CD14-positive monocyte (primary cell): ENCODE results near the gene PSPN. TPM values are rescaled to one million over a fixed set of nuclear protein-coding genes. Genes with fewer than 3 reads are reported as not detected.

ENCODE experiments used
- DNase-seq, 3 donors: peaks; one replicate each; pipeline ENCODE4 v3.0.0-alpha.2; 2011 to 2022
- H2AFZ ChIP-seq: 2 replicates; pipeline ENCODE4 v1.6.0; 2012; ENCODE audit warnings: mild to moderate bottlenecking, low read depth, low read length, inconsistent platforms; ENCODE audit not compliant: insufficient read depth, poor library complexity, severe bottlenecking
- H3K27ac ChIP-seq, 2 donors: 1 replicate in 1 of 2; 2 replicates in 1 of 2; pipeline ENCODE4 v1.5.1; 2012 to 2013; ENCODE audit warnings: low read length in 2 of 2, control low read depth in 1 of 2, inconsistent platforms in 1 of 2, low read depth in 1 of 2, mild to moderate bottlenecking in 1 of 2
- H3K27me3 ChIP-seq, 2 donors: one replicate each; pipeline versions ENCODE4 v1.6.0 to v1.6.1; 2011 to 2013; ENCODE audit warnings: low read length in 2 of 2; ENCODE audit not compliant: control insufficient read depth in 2 of 2, insufficient read depth in 2 of 2
- H3K36me3 ChIP-seq, 2 donors: replicated peaks in 1 of 2; 1 replicate in 1 of 2; 2 replicates in 1 of 2; pipeline versions ENCODE4 v1.5.1 to v1.6.1; 2012 to 2013; ENCODE audit warnings: low read length in 2 of 2, control low read depth in 1 of 2, inconsistent platforms in 1 of 2, mild to moderate bottlenecking in 1 of 2; ENCODE audit not compliant: insufficient read depth in 2 of 2, control insufficient read depth in 1 of 2
- H3K4me1 ChIP-seq, 2 donors: 1 replicate in 1 of 2; 2 replicates in 1 of 2; pipeline versions ENCODE4 v1.5.1 to v1.6.1; 2012 to 2013; ENCODE audit warnings: low read length in 2 of 2, control low read depth in 1 of 2, inconsistent platforms in 1 of 2, mild to moderate bottlenecking in 1 of 2, moderate library complexity in 1 of 2; ENCODE audit not compliant: insufficient read depth in 2 of 2, control insufficient read depth in 1 of 2
- H3K4me2 ChIP-seq: replicated peaks from 2 replicates; pipeline ENCODE3; 2012; ENCODE audit warnings: low read length, moderate library complexity, mild to moderate bottlenecking; ENCODE audit not compliant: poor library complexity, severe bottlenecking; ENCODE audit errors: extremely low read depth
- H3K4me3 ChIP-seq, 3 experiments: fragments of 200-600 bp in 1 of 3; sonication (generic) in 1 of 3; replicated peaks in 1 of 3; 1 replicate in 2 of 3; 2 replicates in 1 of 3; pipeline ENCODE4 v1.5.1; 2011 to 2013; ENCODE audit warnings: low read length in 3 of 3, mild to moderate bottlenecking in 3 of 3, control low read depth in 2 of 3, low read depth in 2 of 3, inconsistent platforms in 1 of 3, moderate library complexity in 1 of 3
- H3K79me2 ChIP-seq: 2 replicates; pipeline ENCODE4 v1.6.0; 2012; ENCODE audit warnings: mild to moderate bottlenecking, control low read depth, inconsistent platforms, low read length, moderate library complexity; ENCODE audit not compliant: insufficient read depth
- H3K9ac ChIP-seq: 2 replicates; pipeline ENCODE4 v1.6.0; 2017; ENCODE audit warnings: low read length, mild to moderate bottlenecking; ENCODE audit not compliant: insufficient read depth, poor library complexity, severe bottlenecking
- H3K9me3 ChIP-seq, 2 donors: replicated peaks in 1 of 2; 1 replicate in 1 of 2; 2 replicates in 1 of 2; pipeline versions ENCODE4 v1.5.1 to v1.6.1; 2012 to 2013; ENCODE audit warnings: low read length in 2 of 2, control low read depth in 1 of 2; ENCODE audit not compliant: control insufficient read depth in 1 of 2, insufficient read depth in 1 of 2
- H4K20me1 ChIP-seq: 2 replicates; pipeline ENCODE4 v1.6.0; 2012; ENCODE audit warnings: mild to moderate bottlenecking, low read length, control low read depth, moderate library complexity; ENCODE audit not compliant: insufficient read depth
- H3K27ac Mint-ChIP-seq, 7 donors: one replicate each; pipeline ENCODE4 v1.8.0; 2020; ENCODE audit warnings: mild to moderate bottlenecking in 7 of 7, mixed read lengths in 7 of 7, moderate library complexity in 6 of 7, inconsistent platforms in 2 of 7
- H3K27me3 Mint-ChIP-seq, 3 donors: one replicate each; pipeline ENCODE4 v1.8.0; 2021 to 2022; ENCODE audit warnings: low read depth in 3 of 3, mild to moderate bottlenecking in 3 of 3, mixed read lengths in 3 of 3, moderate library complexity in 3 of 3, inconsistent platforms in 1 of 3
- H3K36me3 Mint-ChIP-seq, 2 donors: one replicate each; pipeline ENCODE4 v1.8.0; 2020; ENCODE audit warnings: mixed read lengths in 2 of 2, inconsistent platforms in 1 of 2, mild to moderate bottlenecking in 1 of 2
- H3K4me1 Mint-ChIP-seq: one replicate; pipeline ENCODE4 v1.8.0; 2020; ENCODE audit warnings: mild to moderate bottlenecking, mixed read lengths
- H3K4me3 Mint-ChIP-seq, 2 donors: one replicate each; pipeline ENCODE4 v1.8.0; 2020; ENCODE audit warnings: mild to moderate bottlenecking in 2 of 2, mixed read lengths in 2 of 2, moderate library complexity in 1 of 2
- H3K9me3 Mint-ChIP-seq, 7 donors: one replicate each; pipeline ENCODE4 v1.8.0; 2020 to 2022; ENCODE audit warnings: mixed read lengths in 7 of 7, mild to moderate bottlenecking in 6 of 7, moderate library complexity in 6 of 7, inconsistent platforms in 2 of 7
- CTCF ChIP-seq: fragments of 200-600 bp; IDR thresholded peaks from one replicate; pipeline ENCODE4 v1.8.0; 2022; ENCODE audit warnings: antibody characterized with exemption, mild to moderate bottlenecking
- WGBS: methylation state at CpG from one replicate; pipeline ENCODE4 v1.1.5; 2013; ENCODE audit warnings: missing lambda C conversion rate; ENCODE audit not compliant: insufficient coverage; 5-methylcytosine and 5-hydroxymethylcytosine counted together
- intact Hi-C, 2 donors: fragments of 100-400 bp; cut with micrococcal nuclease; formaldehyde crosslinking; loops; one replicate each; pipeline versions ENCODE4 v1.15.0 to v1.15.1; 2023
- polyA plus RNA-seq, 3 donors: library from polyadenylated mRNA; depleted of rRNA in 1 of 3; unstranded in 2 of 3; stranded (reverse) in 1 of 3; fragments of 300-500 nt in 2 of 3; fragments of >200 nt in 1 of 3; fragmentation: Illumina TruSeq in 2 of 3; gene quantifications; 1 replicate in 2 of 3; 2 replicates in 1 of 3; pipeline ENCODE4 v1.2.3, GENCODE V29; 2012 to 2021

PSPN gene
- polyA plus RNA-seq, 3 donors, result 0.10 to 0.19 (median 0.13) TPM

- H3K36me3 ChIP-seq, result peaks cover 33 to 49% of the 10 kb centered on the region in 2 donors
- Mint-ChIP-seq H3K36me3 (peaks cover 37 to 57% of the 10 kb centered on the region in 2 donors), H3K27me3 (peaks cover 0 to 2% (median 0%) of the 10 kb centered on the region in 3 donors), H3K27ac (peak overlapping the region in 1 of 7 donors; percentile 2), H3K4me1 (peaks cover 18% of the 10 kb centered on the region), H3K4me3 (no peak overlapping the region), H3K9me3 (peaks cover 0 to 4% (median 0%) of the 10 kb centered on the region in 7 donors)
- peaks cover 12 to 19% of the 10 kb centered on the region in 2 donors for H3K4me1 ChIP-seq
- 97% methylated on average over 16 of the region's 21 CpGs for WGBS
- no peaks in the 10 kb centered on the region for H3K9me3 ChIP-seq
- DNase-seq, result no peak
- H3K27me3 ChIP-seq, result no peaks in the 10 kb centered on the region
- peaks cover 11% of the 10 kb centered on the region for H3K79me2 ChIP-seq
- no peak overlapping the region for H3K4me2 ChIP-seq
- H3K27ac ChIP-seq, result no peak overlapping the region
- H3K9ac ChIP-seq, result no peak overlapping the region
- H4K20me1 ChIP-seq, result no peaks in the 10 kb centered on the region
- no peak overlapping the region for H2AFZ ChIP-seq
- H3K4me3 ChIP-seq, result no peak overlapping the region
- intact Hi-C loops, result no loop called here
- TF ChIP-seq CTCF, result no peak
Measured at GRCh38 chr19:6364353-6364752, 11.4 kb downstream of the PSPN start.

- H3K4me3 ChIP-seq, result peak overlapping the region; percentile 55 to 91 (median 84)
Measured at GRCh38 chr19:6362351-6362801, 13.4 kb downstream of the PSPN start.

More at GRCh38 chr19:6362351-6362801, 13.4 kb downstream of the PSPN start:
- Mint-ChIP-seq H3K36me3 (peaks cover 26 to 37% of the 10 kb centered on the region in 2 donors), H3K4me3 (peak overlapping the region; percentile 83 to 91), H3K4me1 (peaks cover 18% of the 10 kb centered on the region), H3K27ac (peak overlapping the region in 3 of 7 donors; percentile 15 to 87 (median 60)), H3K27me3 (peaks cover 0 to 1% (median 0%) of the 10 kb centered on the region in 3 donors), H3K9me3 (peaks cover 0 to 4% (median 0%) of the 10 kb centered on the region in 7 donors)
- H4K20me1 ChIP-seq, result no peaks in the 10 kb centered on the region
- no peak for TF ChIP-seq CTCF
- no peak for DNase-seq
- H3K27me3 ChIP-seq, result no peaks in the 10 kb centered on the region
- WGBS, result 40% methylated on average over 11 of the region's 11 CpGs
- H3K79me2 ChIP-seq, result peaks cover 11% of the 10 kb centered on the region
- no peaks in the 10 kb centered on the region for H3K9me3 ChIP-seq
- intact Hi-C loops, result no loop called here
- peaks cover 12 to 19% of the 10 kb centered on the region in 2 donors for H3K4me1 ChIP-seq
- peak overlapping the region; percentile 91 for H2AFZ ChIP-seq
- H3K27ac ChIP-seq, result peak overlapping the region in 1 of 2 donors; percentile 60
- peaks cover 17 to 30% of the 10 kb centered on the region in 2 donors for H3K36me3 ChIP-seq
- peak overlapping the region; percentile 73 for H3K9ac ChIP-seq
- peak overlapping the region; percentile 90 for H3K4me2 ChIP-seq
